Measurements from ENCODE around the gene GTF3C1.

The GTF3C1 gene

GRCh38 chr16:27595475-27595874 lies 45.8 kb upstream of the GTF3C1 start:
- no peaks in the 10 kb centered on the region for H3K9me3 ChIP-seq (ENCODE audit: insufficient read depth, low read length)
- DNase-seq (ENCODE audit: low read depth, low spot score): no peak
- H3K4me1 ChIP-seq (ENCODE audit: insufficient read depth, insufficient read length): peaks cover 22% of the 10 kb centered on the region
- TF ChIP-seq ZNF274 (IDR thresholded peaks at IDR 0.05; ENCODE audit: low read depth, low read length) (no peak), SUZ12 (IDR thresholded peaks at IDR 0.05; ENCODE audit: extremely low read depth, insufficient read depth, insufficient read length) (no peak)
- no peaks in the 10 kb centered on the region for H3K27me3 ChIP-seq (ENCODE audit: insufficient read depth, insufficient read length)
- H3K4me3 ChIP-seq (ENCODE audit: insufficient read length, low read depth): no peak overlapping the region
- no peak overlapping the region for H3K9ac ChIP-seq (ENCODE audit: insufficient read length, low read depth)
- H3K36me3 ChIP-seq (ENCODE audit: insufficient read depth, insufficient read length, low read length): peaks cover 4% of the 10 kb centered on the region

- Histone ChIP-seq H3K9me3 (ENCODE audit: insufficient read depth, low read length) (peaks cover 8% of the 10 kb centered on the region; the same call in 1 of the 2 replicates), H3K36me3 (ENCODE audit: insufficient read depth, insufficient read length, low read length) (no peaks in the 10 kb centered on the region), H3K27me3 (ENCODE audit: insufficient read depth, insufficient read length) (no peaks in the 10 kb centered on the region), H3K4me1 (ENCODE audit: insufficient read depth, insufficient read length) (peaks cover 2% of the 10 kb centered on the region), H3K4me3 (ENCODE audit: insufficient read length, low read depth) (no peak overlapping the region), H3K9ac (ENCODE audit: insufficient read length, low read depth) (no peak overlapping the region)
- no peak for DNase-seq (ENCODE audit: low read depth, low spot score)
- no peak for TF ChIP-seq SUZ12 (IDR thresholded peaks at IDR 0.05; ENCODE audit: extremely low read depth, insufficient read depth, insufficient read length)
- no peak for TF ChIP-seq ZNF274 (IDR thresholded peaks at IDR 0.05; ENCODE audit: low read depth, low read length)
- TF ChIP-seq YY1 (IDR thresholded peaks at IDR 0.05; ENCODE audit: insufficient read depth, insufficient read length): no peak
Measured at GRCh38 chr16:27591837-27592236, 42.1 kb upstream of the GTF3C1 start.

- no peak for DNase-seq (ENCODE audit: low read depth, low spot score)
- Histone ChIP-seq H3K9me3 (ENCODE audit: insufficient read depth, low read length) (peaks cover 15% of the 10 kb centered on the region; the same call in 1 of the 2 replicates), H3K27me3 (ENCODE audit: insufficient read depth, insufficient read length) (no peaks in the 10 kb centered on the region), H3K4me3 (ENCODE audit: insufficient read length, low read depth) (no peak overlapping the region), H3K36me3 (ENCODE audit: insufficient read depth, insufficient read length, low read length) (peaks cover 4% of the 10 kb centered on the region), H3K9ac (ENCODE audit: insufficient read length, low read depth) (no peak overlapping the region), H3K4me1 (ENCODE audit: insufficient read depth, insufficient read length) (no peaks in the 10 kb centered on the region)
- TF ChIP-seq ZNF274 (IDR thresholded peaks at IDR 0.05; ENCODE audit: low read depth, low read length) (no peak), YY1 (IDR thresholded peaks at IDR 0.05; ENCODE audit: insufficient read depth, insufficient read length) (no peak), SUZ12 (IDR thresholded peaks at IDR 0.05; ENCODE audit: extremely low read depth, insufficient read depth, insufficient read length) (no peak)
Measured at GRCh38 chr16:27588057-27588456, 38.3 kb upstream of the GTF3C1 start.

- Histone ChIP-seq H3K9me3 (ENCODE audit: insufficient read depth, low read length) (peaks cover 15% of the 10 kb centered on the region; the same call in 1 of the 2 replicates), H3K36me3 (ENCODE audit: insufficient read depth, insufficient read length, low read length) (peaks cover 4% of the 10 kb centered on the region), H3K9ac (ENCODE audit: insufficient read length, low read depth) (no peak overlapping the region), H3K4me1 (ENCODE audit: insufficient read depth, insufficient read length) (no peaks in the 10 kb centered on the region), H3K27me3 (ENCODE audit: insufficient read depth, insufficient read length) (no peaks in the 10 kb centered on the region), H3K4me3 (ENCODE audit: insufficient read length, low read depth) (no peak overlapping the region)
- no peak for DNase-seq (ENCODE audit: low read depth, low spot score)
- no peak for TF ChIP-seq ZNF274 (IDR thresholded peaks at IDR 0.05; ENCODE audit: low read depth, low read length)
- no peak for TF ChIP-seq SUZ12 (IDR thresholded peaks at IDR 0.05; ENCODE audit: extremely low read depth, insufficient read depth, insufficient read length)
- no peak for TF ChIP-seq YY1 (IDR thresholded peaks at IDR 0.05; ENCODE audit: insufficient read depth, insufficient read length)
Measured at GRCh38 chr16:27586711-27587110, 37.0 kb upstream of the GTF3C1 start.

- no peaks in the 10 kb centered on the region for H3K27me3 ChIP-seq (ENCODE audit: insufficient read depth, insufficient read length)
- no peak overlapping the region for H3K4me3 ChIP-seq (ENCODE audit: insufficient read length, low read depth)
- H3K9ac ChIP-seq (ENCODE audit: insufficient read length, low read depth): no peak overlapping the region
- H3K9me3 ChIP-seq (ENCODE audit: insufficient read depth, low read length): peaks cover 15% of the 10 kb centered on the region; the same call in 1 of the 2 replicates
- DNase-seq (ENCODE audit: low read depth, low spot score): no peak
- TF ChIP-seq ZNF274 (IDR thresholded peaks at IDR 0.05; ENCODE audit: low read depth, low read length) (no peak), YY1 (IDR thresholded peaks at IDR 0.05; ENCODE audit: insufficient read depth, insufficient read length) (no peak), SUZ12 (IDR thresholded peaks at IDR 0.05; ENCODE audit: extremely low read depth, insufficient read depth, insufficient read length) (no peak)
- H3K36me3 ChIP-seq (ENCODE audit: insufficient read depth, insufficient read length, low read length): peaks cover 4% of the 10 kb centered on the region
- H3K4me1 ChIP-seq (ENCODE audit: insufficient read depth, insufficient read length): no peaks in the 10 kb centered on the region
Measured at GRCh38 chr16:27585200-27585599, 35.5 kb upstream of the GTF3C1 start.

GRCh38 chr16:27583634-27584033 lies 33.9 kb upstream of the GTF3C1 start:
- peaks cover 4% of the 10 kb centered on the region for H3K36me3 ChIP-seq (ENCODE audit: insufficient read depth, insufficient read length, low read length)
- no peak overlapping the region for H3K9ac ChIP-seq (ENCODE audit: insufficient read length, low read depth)
- TF ChIP-seq ZNF274 (IDR thresholded peaks at IDR 0.05; ENCODE audit: low read depth, low read length): no peak
- no peak for TF ChIP-seq YY1 (IDR thresholded peaks at IDR 0.05; ENCODE audit: insufficient read depth, insufficient read length)
- TF ChIP-seq SUZ12 (IDR thresholded peaks at IDR 0.05; ENCODE audit: extremely low read depth, insufficient read depth, insufficient read length): no peak
- no peaks in the 10 kb centered on the region for H3K4me1 ChIP-seq (ENCODE audit: insufficient read depth, insufficient read length)
- H3K9me3 ChIP-seq (ENCODE audit: insufficient read depth, low read length): peaks cover 7% of the 10 kb centered on the region; the same call in 1 of the 2 replicates
- no peak for DNase-seq (ENCODE audit: low read depth, low spot score)
- H3K4me3 ChIP-seq (ENCODE audit: insufficient read length, low read depth): no peak overlapping the region
- no peaks in the 10 kb centered on the region for H3K27me3 ChIP-seq (ENCODE audit: insufficient read depth, insufficient read length)

- H3K4me3 ChIP-seq (ENCODE audit: insufficient read length, low read depth): no peak overlapping the region
- no peak overlapping the region for H3K9ac ChIP-seq (ENCODE audit: insufficient read length, low read depth)
- H3K36me3 ChIP-seq (ENCODE audit: insufficient read depth, insufficient read length, low read length): peaks cover 4% of the 10 kb centered on the region
- TF ChIP-seq SUZ12 (IDR thresholded peaks at IDR 0.05; ENCODE audit: extremely low read depth, insufficient read depth, insufficient read length) (no peak), YY1 (IDR thresholded peaks at IDR 0.05; ENCODE audit: insufficient read depth, insufficient read length) (no peak), ZNF274 (IDR thresholded peaks at IDR 0.05; ENCODE audit: low read depth, low read length) (no peak)
- no peak for DNase-seq (ENCODE audit: low read depth, low spot score)
- H3K9me3 ChIP-seq (ENCODE audit: insufficient read depth, low read length): peaks cover 7% of the 10 kb centered on the region; the same call in 1 of the 2 replicates
- H3K4me1 ChIP-seq (ENCODE audit: insufficient read depth, insufficient read length): peaks cover 4% of the 10 kb centered on the region
- H3K27me3 ChIP-seq (ENCODE audit: insufficient read depth, insufficient read length): no peaks in the 10 kb centered on the region
Measured at GRCh38 chr16:27582883-27583282, 33.2 kb upstream of the GTF3C1 start.

Data from NT2/D1 (cell line).